GM12892 (cell line): ENCODE data around the gene P2RY6.

Source experiments
- POLR2A ChIP-seq: IDR thresholded peaks from 2 replicates; pipeline ENCODE4 v1.6.1; 2011; ENCODE audit warnings: low read depth, low read length, control low read depth
- POLR2AphosphoS5 ChIP-seq: IDR thresholded peaks from 2 replicates; pipeline ENCODE4 v1.6.1; 2011; ENCODE audit warnings: low read depth, low read length, control low read depth

DNA sequence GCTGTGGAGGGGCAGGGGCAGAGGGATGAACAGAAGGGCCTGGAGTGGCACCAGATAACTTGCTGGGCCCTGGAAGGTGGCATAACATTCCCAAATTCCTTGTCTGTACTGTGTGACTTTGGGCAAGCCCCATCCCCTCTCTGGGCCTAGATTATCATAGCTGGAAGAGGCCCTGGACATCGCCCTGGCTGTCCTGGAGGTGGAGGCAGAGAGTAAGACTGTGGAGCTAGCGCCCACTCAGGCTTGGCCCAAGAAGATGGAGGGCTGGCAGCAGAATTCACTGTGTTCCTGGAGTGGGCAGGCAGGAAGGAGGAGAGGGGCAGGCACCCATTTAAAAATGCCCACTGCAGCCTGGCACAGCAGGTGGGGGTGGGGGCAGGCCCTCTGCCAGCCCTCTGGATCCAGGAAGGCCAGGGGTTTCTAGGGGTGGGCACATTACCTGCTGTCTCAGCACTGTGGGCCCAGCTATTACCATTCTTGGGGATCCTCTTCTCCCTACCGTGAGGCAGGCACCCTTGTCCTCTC is 58.5 kb downstream of the P2RY6 start:
- no peak for TF ChIP-seq POLR2AphosphoS5
- no peak for TF ChIP-seq POLR2A
